ENCODE measurements around the gene AFF3. TPM values are rescaled to one million over a fixed set of nuclear protein-coding genes. Genes with fewer than 3 reads are reported as not detected.

Gene AFF3
- total RNA-seq, 1 experiment from 2014 or later = 0.07 TPM

GRCh38 chr2:99988599-99988998 lies 153.8 kb downstream of the AFF3 start:
- Histone ChIP-seq H3K27me3 (ENCODE audit: control insufficient read depth, insufficient read depth, low read length) (no peaks in the 10 kb centered on the region), H3K36me3 (replicated peaks; ENCODE audit: control insufficient read depth, insufficient read depth, low read length) (no peaks in the 10 kb centered on the region), H3K4me3 (ENCODE audit: insufficient read depth, low read depth, low read length) (no peak overlapping the region)
- DNase-seq = no peak

GRCh38 chr2:99987160-99987559 lies 155.2 kb downstream of the AFF3 start:
- Histone ChIP-seq H3K4me3 (ENCODE audit: insufficient read depth, low read depth, low read length) (no peak overlapping the region), H3K27me3 (ENCODE audit: control insufficient read depth, insufficient read depth, low read length) (no peaks in the 10 kb centered on the region), H3K36me3 (replicated peaks; ENCODE audit: control insufficient read depth, insufficient read depth, low read length) (no peaks in the 10 kb centered on the region)
- no peak for DNase-seq

GRCh38 chr2:99984799-99985515 lies 157.4 kb downstream of the AFF3 start:
- Histone ChIP-seq H3K27me3 (ENCODE audit: control insufficient read depth, insufficient read depth, low read length) (no peaks in the 10 kb centered on the region), H3K4me3 (ENCODE audit: insufficient read depth, low read depth, low read length) (no peak overlapping the region), H3K36me3 (replicated peaks; ENCODE audit: control insufficient read depth, insufficient read depth, low read length) (no peaks in the 10 kb centered on the region)
- DNase-seq = no peak

- no peak for DNase-seq
- no peaks in the 10 kb centered on the region for H3K27me3 ChIP-seq (ENCODE audit: control insufficient read depth, insufficient read depth, low read length)
These were observed 159.6 kb downstream of the AFF3 start for GRCh38 chr2:99982744-99983143.

GRCh38 chr2:99981840-99982239 lies 160.6 kb downstream of the AFF3 start:
- no peak for DNase-seq
- Histone ChIP-seq H3K27me3 (ENCODE audit: control insufficient read depth, insufficient read depth, low read length) (no peaks in the 10 kb centered on the region), H3K36me3 (replicated peaks; ENCODE audit: control insufficient read depth, insufficient read depth, low read length) (no peaks in the 10 kb centered on the region), H3K4me3 (ENCODE audit: insufficient read depth, low read depth, low read length) (no peak overlapping the region)

More at GRCh38 chr2:99982744-99983143, 159.6 kb downstream of the AFF3 start:
- H3K36me3 ChIP-seq (replicated peaks; ENCODE audit: control insufficient read depth, insufficient read depth, low read length) = no peaks in the 10 kb centered on the region
- no peak overlapping the region for H3K4me3 ChIP-seq (ENCODE audit: insufficient read depth, low read depth, low read length)

GRCh38 chr2:99980176-99980575 lies 162.2 kb downstream of the AFF3 start:
- Histone ChIP-seq H3K36me3 (replicated peaks; ENCODE audit: control insufficient read depth, insufficient read depth, low read length) (no peaks in the 10 kb centered on the region), H3K4me3 (ENCODE audit: insufficient read depth, low read depth, low read length) (no peak overlapping the region), H3K27me3 (ENCODE audit: control insufficient read depth, insufficient read depth, low read length) (no peaks in the 10 kb centered on the region)
- DNase-seq = no peak

- H3K27me3 ChIP-seq (ENCODE audit: control insufficient read depth, insufficient read depth, low read length) = no peaks in the 10 kb centered on the region
- H3K36me3 ChIP-seq (replicated peaks; ENCODE audit: control insufficient read depth, insufficient read depth, low read length) = no peaks in the 10 kb centered on the region
- no peak overlapping the region for H3K4me3 ChIP-seq (ENCODE audit: insufficient read depth, low read depth, low read length)
- no peak for DNase-seq
These were observed 164.4 kb downstream of the AFF3 start for GRCh38 chr2:99977966-99978365.

GRCh38 chr2:99975386-99975785 lies 167.0 kb downstream of the AFF3 start:
- H3K36me3 ChIP-seq (replicated peaks; ENCODE audit: control insufficient read depth, insufficient read depth, low read length) = no peaks in the 10 kb centered on the region
- no peaks in the 10 kb centered on the region; the same call in 1 of the 2 replicates for H3K27me3 ChIP-seq (ENCODE audit: control insufficient read depth, insufficient read depth, low read length)
- H3K4me3 ChIP-seq (ENCODE audit: insufficient read depth, low read depth, low read length) = no peak overlapping the region
- no peak for DNase-seq

GRCh38 chr2:99974682-99975375 lies 167.6 kb downstream of the AFF3 start:
- Histone ChIP-seq H3K4me3 (ENCODE audit: insufficient read depth, low read depth, low read length) (no peak overlapping the region), H3K27me3 (ENCODE audit: control insufficient read depth, insufficient read depth, low read length) (no peaks in the 10 kb centered on the region; the same call in 1 of the 2 replicates), H3K36me3 (replicated peaks; ENCODE audit: control insufficient read depth, insufficient read depth, low read length) (no peaks in the 10 kb centered on the region)
- no peak for DNase-seq

- no peak for DNase-seq
These were observed 168.1 kb downstream of the AFF3 start for GRCh38 chr2:99974275-99974674.

GRCh38 chr2:99971326-99971900 lies 171.0 kb downstream of the AFF3 start:
- no peak overlapping the region for H3K4me3 ChIP-seq (ENCODE audit: insufficient read depth, low read depth, low read length)
- no peaks in the 10 kb centered on the region for H3K36me3 ChIP-seq (replicated peaks; ENCODE audit: control insufficient read depth, insufficient read depth, low read length)
- no peak for DNase-seq
- H3K27me3 ChIP-seq (ENCODE audit: control insufficient read depth, insufficient read depth, low read length) = no peaks in the 10 kb centered on the region; the same call in 1 of the 2 replicates

More at GRCh38 chr2:99974275-99974674, 168.1 kb downstream of the AFF3 start:
- Histone ChIP-seq H3K4me3 (ENCODE audit: insufficient read depth, low read depth, low read length) (no peak overlapping the region), H3K36me3 (replicated peaks; ENCODE audit: control insufficient read depth, insufficient read depth, low read length) (no peaks in the 10 kb centered on the region), H3K27me3 (ENCODE audit: control insufficient read depth, insufficient read depth, low read length) (no peaks in the 10 kb centered on the region; the same call in 1 of the 2 replicates)

GRCh38 chr2:99970292-99970868 lies 172.0 kb downstream of the AFF3 start:
- Histone ChIP-seq H3K36me3 (replicated peaks; ENCODE audit: control insufficient read depth, insufficient read depth, low read length) (no peaks in the 10 kb centered on the region), H3K4me3 (ENCODE audit: insufficient read depth, low read depth, low read length) (no peak overlapping the region), H3K27me3 (ENCODE audit: control insufficient read depth, insufficient read depth, low read length) (no peaks in the 10 kb centered on the region; the same call in 1 of the 2 replicates)
- DNase-seq = no peak

GRCh38 chr2:99961196-99961913 lies 181.0 kb downstream of the AFF3 start:
- Histone ChIP-seq H3K27me3 (ENCODE audit: control insufficient read depth, insufficient read depth, low read length) (no peaks in the 10 kb centered on the region), H3K36me3 (replicated peaks; ENCODE audit: control insufficient read depth, insufficient read depth, low read length) (no peaks in the 10 kb centered on the region), H3K4me3 (ENCODE audit: insufficient read depth, low read depth, low read length) (no peak overlapping the region)
- no peak for DNase-seq

GRCh38 chr2:99960790-99961189 lies 181.6 kb downstream of the AFF3 start:
- Histone ChIP-seq H3K36me3 (replicated peaks; ENCODE audit: control insufficient read depth, insufficient read depth, low read length) (no peaks in the 10 kb centered on the region), H3K27me3 (ENCODE audit: control insufficient read depth, insufficient read depth, low read length) (no peaks in the 10 kb centered on the region), H3K4me3 (ENCODE audit: insufficient read depth, low read depth, low read length) (no peak overlapping the region)
- DNase-seq = no peak

Measured in H7 (cell line).